Astrocyte of the spinal cord (primary cell): Measurements from ENCODE around the gene DTNB.

Experiments used
- DNase-seq: peaks from one replicate; pipeline ENCODE4 v3.0.0; 2011; ENCODE audit warnings: low read depth, low spot score
- H3K4me3 ChIP-seq: 2 replicates; pipeline ENCODE4 v1.5.1; 2011; ENCODE audit warnings: low read depth, mild to moderate bottlenecking, low read length, moderate library complexity
- CTCF ChIP-seq: IDR thresholded peaks from 2 replicates; pipeline ENCODE4 v1.5.1; 2012; ENCODE audit warnings: low read depth, mild to moderate bottlenecking, low read length, inconsistent platforms
- in situ Hi-C: cut with HindIII; loops from 2 replicates; pipeline ENCODE4 v1.10.0; 2017; ENCODE audit warnings: low sequenced_read_pairs

The DTNB gene

DNA sequence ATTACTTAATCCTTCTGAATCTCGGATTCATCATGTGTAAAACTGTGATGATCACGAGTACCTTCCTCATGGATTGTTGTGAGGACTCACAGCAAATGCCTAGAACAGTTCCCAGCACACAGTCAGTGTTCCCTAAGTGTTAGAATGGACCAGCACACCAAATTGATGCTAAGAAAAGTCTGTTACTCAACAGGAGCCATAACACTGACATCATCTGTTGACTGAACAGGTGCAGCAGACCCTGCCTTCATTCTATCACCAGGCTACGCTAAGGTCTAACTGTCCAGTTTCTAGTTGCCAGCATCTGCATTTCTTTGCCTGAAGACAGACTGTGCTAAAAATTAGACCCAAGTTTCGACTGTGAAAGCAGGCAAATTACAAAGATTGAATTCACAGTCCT is 18.6 kb downstream of the DTNB start:
- H3K4me3 ChIP-seq = no peak overlapping the region
- TF ChIP-seq CTCF = no peak
- DNase-seq = no peak
- in situ Hi-C loops = no loop called here

DNA sequence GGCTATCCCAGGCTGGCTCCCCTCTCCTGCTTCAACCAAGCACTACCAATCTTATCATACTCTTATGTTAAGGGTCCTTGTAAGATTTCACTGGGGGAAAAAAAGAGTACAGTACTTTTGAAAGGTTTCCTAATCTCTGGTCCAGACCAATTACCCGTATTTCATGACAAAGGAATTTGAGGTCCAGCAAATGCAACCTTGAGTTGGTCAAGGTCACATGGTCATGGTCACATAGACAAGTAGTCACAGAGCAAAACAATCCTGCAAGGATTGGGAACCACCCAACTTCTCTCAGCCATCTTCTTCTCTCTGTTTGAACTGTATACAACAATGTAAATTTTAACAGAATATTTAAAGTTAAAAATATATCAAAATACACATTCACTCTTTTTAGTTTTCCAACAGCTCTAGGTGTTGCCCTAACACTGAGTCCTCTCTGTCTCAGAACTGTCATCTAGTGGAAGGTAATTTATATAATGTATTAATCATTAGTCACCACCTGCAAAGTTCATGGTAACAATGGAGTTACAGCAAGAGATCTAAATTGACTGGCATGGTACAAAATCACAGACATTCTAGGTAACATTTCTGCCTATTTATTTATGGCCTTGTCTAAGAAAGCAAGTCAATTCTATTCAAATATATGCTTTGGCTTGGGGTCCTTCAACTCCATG is 21.5 kb downstream of the DTNB start:
- no peak for DNase-seq
- in situ Hi-C loops = no loop called here
- no peak for TF ChIP-seq CTCF
- H3K4me3 ChIP-seq = no peak overlapping the region

GRCh38 chr2:25651066-25651465 is 22.3 kb downstream of the DTNB start:
- peak; percentile 5 for DNase-seq
- in situ Hi-C loops = no loop called here
- H3K4me3 ChIP-seq = no peak overlapping the region
- no peak for TF ChIP-seq CTCF

DNA sequence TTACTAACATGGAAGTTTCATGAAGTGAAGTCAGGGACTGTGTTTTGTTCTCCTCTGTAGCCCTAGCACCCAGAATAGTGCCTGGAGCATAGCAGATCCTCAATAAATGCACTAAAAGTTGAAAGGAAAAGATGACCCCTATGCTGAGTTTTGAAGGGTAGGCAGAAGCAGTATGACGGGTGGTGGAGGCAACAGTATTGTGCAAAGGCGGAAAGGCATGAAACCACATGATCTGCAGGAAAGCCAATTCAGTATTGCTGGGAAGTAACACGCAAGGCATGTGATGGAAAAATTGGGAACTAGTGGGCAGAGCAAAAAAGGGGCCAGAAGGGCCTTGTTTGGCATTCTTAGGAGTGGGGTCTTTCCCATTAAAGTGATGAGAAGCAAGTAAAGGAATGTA is 23.1 kb downstream of the DTNB start:
- no peak for DNase-seq
- in situ Hi-C loops = no loop called here
- TF ChIP-seq CTCF = no peak
- H3K4me3 ChIP-seq = no peak overlapping the region

DNA sequence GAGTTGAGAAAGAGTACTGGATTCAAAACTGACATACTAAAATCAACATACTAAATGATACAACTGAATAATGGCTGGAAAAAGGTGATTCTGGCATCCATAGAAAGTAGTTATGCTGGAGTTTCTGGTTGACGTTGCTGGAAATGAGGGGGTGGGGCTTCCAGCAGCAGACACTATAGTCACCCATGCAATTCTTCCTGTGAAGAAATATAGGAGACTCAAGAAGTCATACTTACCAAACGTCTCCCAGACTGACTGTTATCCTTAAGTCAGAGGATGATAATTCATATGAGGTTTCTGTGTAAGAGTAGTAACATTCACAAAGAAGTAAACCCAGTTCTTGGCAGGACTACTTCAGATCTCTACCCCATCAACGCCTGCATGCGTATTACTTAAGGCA is 23.6 kb downstream of the DTNB start:
- in situ Hi-C loops = no loop called here
- H3K4me3 ChIP-seq = no peak overlapping the region
- TF ChIP-seq CTCF = no peak
- no peak for DNase-seq

DNA sequence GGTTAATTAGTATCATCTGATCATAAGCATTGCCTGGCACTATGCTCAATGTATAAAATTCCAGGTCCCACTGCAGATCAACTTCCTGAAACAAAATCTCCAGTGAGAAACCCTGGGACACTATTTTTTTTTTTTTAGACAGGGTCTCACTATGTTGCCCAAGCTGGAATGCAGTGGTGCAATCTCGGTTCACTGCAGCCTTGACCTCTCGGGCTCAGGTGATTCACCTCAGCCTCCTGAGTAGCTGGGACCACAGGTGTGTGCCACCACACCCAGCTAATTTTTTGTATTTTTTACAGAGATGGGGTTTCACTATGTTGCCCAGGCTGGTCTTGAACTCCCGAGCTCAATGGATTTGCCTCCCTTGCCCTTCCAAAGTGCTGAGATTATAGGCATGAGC is 31.1 kb downstream of the DTNB start:
- no peak overlapping the region for H3K4me3 ChIP-seq
- DNase-seq = no peak
- in situ Hi-C loops = no loop called here
- no peak for TF ChIP-seq CTCF

- no peak overlapping the region for H3K4me3 ChIP-seq
- in situ Hi-C loops = no loop called here
- TF ChIP-seq CTCF = no peak
- DNase-seq = no peak
Observed at GRCh38 chr2:25639696-25640095, 33.7 kb downstream of the DTNB start.
